Measurements from ENCODE around the gene FFAR4.

Gene FFAR4

GRCh38 chr10:93597075-93597599 is 30.7 kb downstream of the FFAR4 start:
- Histone ChIP-seq H3K27ac (no peak overlapping the region), H3K4me3 (no peak overlapping the region)

GRCh38 chr10:93598157-93598556 is 31.7 kb downstream of the FFAR4 start:
- Histone ChIP-seq H3K4me3 (no peak overlapping the region), H3K27ac (no peak overlapping the region)

- Histone ChIP-seq H3K4me3 (no peak overlapping the region), H3K27ac (no peak overlapping the region)
These were observed 32.9 kb downstream of the FFAR4 start for GRCh38 chr10:93599335-93599734.

- no peak overlapping the region for H3K27ac ChIP-seq
These were observed 33.3 kb downstream of the FFAR4 start for GRCh38 chr10:93599778-93600177.

GRCh38 chr10:93600446-93601145 is 34.1 kb downstream of the FFAR4 start:
- Histone ChIP-seq H3K27ac (no peak overlapping the region), H3K4me3 (peak overlapping the region in 4 of 7 experiments; percentile 19 to 40 (median 28))

More at GRCh38 chr10:93599778-93600177, 33.3 kb downstream of the FFAR4 start:
- H3K4me3 ChIP-seq, result no peak overlapping the region

- H3K27ac ChIP-seq, result no peak within 1 kb of the TSS
- H3K4me3 ChIP-seq, result peak within 1 kb of the TSS in 4 of 7 experiments; percentile 19 to 40 (median 28)
These were observed 34.8 kb downstream of the FFAR4 start, which contains the start of gene RBP4 for GRCh38 chr10:93601146-93601773. Gene RBP4, minus strand, starts transcription at chr10:93601235. Its CDS starts 207 bp downstream, at chr10:93601028.

- Histone ChIP-seq H3K4me3 (no peak overlapping the region), H3K27ac (no peak overlapping the region)
These were observed 35.3 kb downstream of the FFAR4 start for GRCh38 chr10:93601774-93602162.

- H3K27ac ChIP-seq, result no peak overlapping the region
- H3K4me3 ChIP-seq, result no peak overlapping the region
These were observed 36.6 kb downstream of the FFAR4 start for GRCh38 chr10:93603023-93603422.

GRCh38 chr10:93604146-93604545 is 37.7 kb downstream of the FFAR4 start:
- H3K4me3 ChIP-seq, result no peak overlapping the region

GRCh38 chr10:93608421-93608820 is 42.0 kb downstream of the FFAR4 start:
- Histone ChIP-seq H3K4me3 (no peak overlapping the region), H3K27ac (no peak overlapping the region)

More at GRCh38 chr10:93604146-93604545, 37.7 kb downstream of the FFAR4 start:
- no peak overlapping the region for H3K27ac ChIP-seq

GRCh38 chr10:93612311-93612710 is 45.8 kb downstream of the FFAR4 start, which contains the start of gene PDE6C:
Gene PDE6C, plus strand, starts transcription at chr10:93612537. Its CDS starts 189 bp downstream, at chr10:93612726.
- Histone ChIP-seq H3K4me3 (no peak within 1 kb of the TSS), H3K27ac (no peak within 1 kb of the TSS)

GRCh38 chr10:93613126-93613525 is 46.7 kb downstream of the FFAR4 start:
- Histone ChIP-seq H3K27ac (no peak overlapping the region), H3K4me3 (no peak overlapping the region)

- H3K4me3 ChIP-seq, result no peak overlapping the region
- H3K27ac ChIP-seq, result no peak overlapping the region
These were observed 47.8 kb downstream of the FFAR4 start for GRCh38 chr10:93614101-93614825.

- Histone ChIP-seq H3K4me3 (no peak overlapping the region), H3K27ac (peak overlapping the region in 2 of 21 experiments; percentile 16 to 29)
These were observed 49.2 kb downstream of the FFAR4 start for GRCh38 chr10:93615576-93616235.

- H3K4me3 ChIP-seq, result no peak overlapping the region
- no peak overlapping the region for H3K27ac ChIP-seq
These were observed 54.5 kb downstream of the FFAR4 start for GRCh38 chr10:93620925-93621324.

GRCh38 chr10:93622942-93623341 is 56.5 kb downstream of the FFAR4 start:
- no peak overlapping the region for H3K4me3 ChIP-seq
- H3K27ac ChIP-seq, result no peak overlapping the region

GRCh38 chr10:93628858-93629257 is 62.4 kb downstream of the FFAR4 start:
- Histone ChIP-seq H3K27ac (no peak overlapping the region), H3K4me3 (no peak overlapping the region)

- Histone ChIP-seq H3K4me3 (no peak overlapping the region), H3K27ac (no peak overlapping the region)
These were observed 63.3 kb downstream of the FFAR4 start for GRCh38 chr10:93629647-93630305.

Data from skin epidermis (tissue), 12 donors.